ENCODE results near the gene R3HCC1L. TPM values are rescaled to one million over a fixed set of nuclear protein-coding genes. Genes with fewer than 3 reads are reported as not detected.

Gene R3HCC1L
- total RNA-seq, 1 experiment from 2014 or later, result 30.6 TPM

DNA sequence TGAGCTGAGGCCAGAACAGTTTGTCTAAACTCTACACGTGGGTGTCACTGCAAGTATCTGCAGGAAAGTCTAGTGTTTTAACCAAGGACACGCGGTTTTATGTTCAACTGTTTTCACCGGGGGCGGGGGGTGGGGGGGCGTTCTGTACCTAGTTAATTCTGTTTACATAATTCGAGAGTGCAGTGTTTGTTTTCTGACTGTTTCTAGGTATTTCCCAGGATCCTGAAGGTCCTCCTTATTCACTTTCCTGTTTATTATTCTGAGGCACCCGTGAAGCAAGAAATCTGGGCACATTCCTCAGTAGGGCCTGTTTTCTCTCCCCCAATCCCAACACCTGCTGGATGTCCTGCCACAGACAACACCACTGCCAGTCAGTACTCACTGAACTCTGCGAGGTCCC, 125.9 kb downstream of the R3HCC1L start:
- Histone ChIP-seq H3K4me1 (peaks cover 3% of the 10 kb centered on the region; the same call in 1 of the 2 replicates), H3K9me3 (replicated peaks) (no peaks in the 10 kb centered on the region), H3K27me3 (no peaks in the 10 kb centered on the region), H3K4me3 (no peak overlapping the region), H3K27ac (no peak overlapping the region), H3K36me3 (0 out of 2 replicates have a peak, but pooled peaks cover 2% of the 10 kb centered on the region)
- no peak for DNase-seq

DNA sequence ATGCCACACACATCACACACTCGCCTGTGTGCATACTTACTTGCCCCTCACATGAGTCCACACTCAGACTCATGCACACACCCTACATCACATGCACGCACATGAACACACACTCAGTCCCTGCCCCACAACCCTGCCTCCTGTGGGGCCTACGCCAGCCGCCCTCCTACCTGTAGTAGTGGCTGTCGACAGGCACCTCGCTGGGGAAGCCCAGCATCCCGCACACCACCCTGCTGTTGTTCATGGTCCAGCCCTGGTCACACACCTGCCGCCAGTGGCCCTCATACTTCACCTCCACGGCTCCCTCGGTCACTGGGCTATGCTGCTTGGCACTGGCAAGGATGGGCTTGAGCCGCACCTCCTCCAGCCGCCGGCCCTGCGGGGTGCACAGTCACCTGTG, 126.3 kb downstream of the R3HCC1L start:
- Histone ChIP-seq H3K4me3 (no peak overlapping the region), H3K4me1 (peaks cover 7% of the 10 kb centered on the region), H3K27me3 (no peaks in the 10 kb centered on the region), H3K36me3 (0 out of 2 replicates have a peak, but pooled peaks cover 2% of the 10 kb centered on the region), H3K27ac (no peak overlapping the region), H3K9me3 (replicated peaks) (no peaks in the 10 kb centered on the region)
- DNase-seq, result no peak

DNA sequence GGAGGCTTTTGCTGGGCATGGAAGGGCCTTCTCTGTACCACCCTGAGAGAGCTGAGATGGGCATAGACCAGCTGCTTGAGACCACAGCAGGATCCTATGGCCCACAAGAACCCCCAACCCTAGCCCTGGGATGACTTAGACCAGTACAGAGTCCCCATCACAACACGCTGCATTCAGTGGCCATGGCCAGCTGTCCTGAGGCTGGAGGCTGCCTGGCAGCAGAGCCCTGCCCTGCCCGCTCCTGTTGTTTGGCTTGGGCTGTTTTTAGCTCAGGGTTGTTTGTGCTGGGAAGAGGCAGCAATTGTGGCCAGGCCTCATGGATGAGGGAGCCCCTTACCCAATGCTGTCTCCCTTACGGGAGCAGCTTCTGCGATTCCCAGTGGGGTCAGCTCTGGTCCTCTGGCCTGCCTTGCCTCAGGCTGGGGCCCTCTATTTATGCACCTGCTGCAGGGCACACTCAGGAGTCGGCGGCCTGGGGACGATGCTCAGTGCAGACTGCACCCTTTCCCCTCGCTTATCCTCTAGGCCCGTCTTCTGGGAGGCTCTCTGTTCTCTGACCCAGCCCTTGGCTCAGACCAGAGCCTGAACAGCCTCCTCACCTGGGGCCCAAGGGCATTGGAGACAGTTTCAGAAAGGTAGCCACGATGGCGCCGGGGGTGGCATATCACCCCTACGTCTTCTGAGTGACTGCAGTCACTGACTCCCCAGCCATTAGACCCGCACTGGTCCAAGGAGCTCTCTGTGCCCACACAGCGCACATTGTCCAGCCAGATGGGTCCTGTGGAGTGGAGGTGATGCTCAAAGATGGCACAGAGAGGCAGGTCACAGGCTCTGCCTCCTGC, 127.2 kb downstream of the R3HCC1L start:
- Histone ChIP-seq H3K4me1 (peaks cover 16% of the 10 kb centered on the region), H3K9me3 (replicated peaks) (no peaks in the 10 kb centered on the region), H3K27ac (no peak overlapping the region), H3K27me3 (no peaks in the 10 kb centered on the region), H3K36me3 (no peaks in the 10 kb centered on the region), H3K4me3 (no peak overlapping the region)
- no peak for DNase-seq

DNA sequence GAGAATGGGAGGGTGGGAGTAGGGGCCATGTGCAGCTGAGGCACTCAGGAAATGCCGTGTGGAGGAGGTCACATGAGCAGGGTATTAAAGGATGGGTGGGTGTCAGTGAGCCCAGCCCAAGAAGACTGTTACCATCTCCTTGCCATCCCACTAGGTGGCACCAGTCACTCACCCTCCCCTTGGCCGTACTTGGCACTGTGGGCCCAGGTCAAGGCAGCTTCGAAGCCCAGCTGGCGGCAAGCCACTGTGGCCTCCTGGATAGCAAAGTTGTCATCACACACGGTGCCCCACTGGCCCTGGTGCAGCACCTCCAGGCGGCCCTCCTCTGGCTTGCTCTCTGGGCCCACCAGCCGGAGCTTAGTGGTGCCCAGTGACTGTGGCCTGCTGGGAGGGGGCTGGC, 128.1 kb downstream of the R3HCC1L start:
- Histone ChIP-seq H3K36me3 (no peaks in the 10 kb centered on the region), H3K4me3 (no peak overlapping the region), H3K9me3 (replicated peaks) (no peaks in the 10 kb centered on the region), H3K27me3 (no peaks in the 10 kb centered on the region), H3K27ac (no peak overlapping the region), H3K4me1 (peaks cover 18% of the 10 kb centered on the region)
- DNase-seq, result peak; percentile 50 to 62

DNA sequence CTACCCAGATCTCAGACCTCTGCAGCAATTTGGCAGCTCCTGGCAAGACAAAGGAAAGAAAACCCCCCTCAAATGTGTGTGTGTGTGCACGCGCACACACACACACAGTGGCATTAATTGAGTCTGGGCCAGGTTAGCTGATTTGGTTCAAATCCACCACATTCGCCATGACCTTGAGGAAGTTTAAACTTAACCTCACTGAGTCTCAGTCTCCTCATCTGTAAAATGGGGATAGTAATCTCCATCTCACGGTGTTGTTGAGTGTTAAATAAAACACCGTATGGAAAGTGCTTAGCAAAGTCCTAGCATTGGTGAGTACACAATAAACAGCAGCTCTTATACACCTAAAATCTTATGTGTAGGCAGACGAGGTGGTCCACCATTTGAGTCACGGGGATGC, 128.6 kb downstream of the R3HCC1L start:
- Histone ChIP-seq H3K27me3 (no peaks in the 10 kb centered on the region), H3K27ac (no peak overlapping the region), H3K9me3 (replicated peaks) (no peaks in the 10 kb centered on the region), H3K36me3 (no peaks in the 10 kb centered on the region), H3K4me1 (peaks cover 18% of the 10 kb centered on the region), H3K4me3 (no peak overlapping the region)
- DNase-seq, result no peak

DNA sequence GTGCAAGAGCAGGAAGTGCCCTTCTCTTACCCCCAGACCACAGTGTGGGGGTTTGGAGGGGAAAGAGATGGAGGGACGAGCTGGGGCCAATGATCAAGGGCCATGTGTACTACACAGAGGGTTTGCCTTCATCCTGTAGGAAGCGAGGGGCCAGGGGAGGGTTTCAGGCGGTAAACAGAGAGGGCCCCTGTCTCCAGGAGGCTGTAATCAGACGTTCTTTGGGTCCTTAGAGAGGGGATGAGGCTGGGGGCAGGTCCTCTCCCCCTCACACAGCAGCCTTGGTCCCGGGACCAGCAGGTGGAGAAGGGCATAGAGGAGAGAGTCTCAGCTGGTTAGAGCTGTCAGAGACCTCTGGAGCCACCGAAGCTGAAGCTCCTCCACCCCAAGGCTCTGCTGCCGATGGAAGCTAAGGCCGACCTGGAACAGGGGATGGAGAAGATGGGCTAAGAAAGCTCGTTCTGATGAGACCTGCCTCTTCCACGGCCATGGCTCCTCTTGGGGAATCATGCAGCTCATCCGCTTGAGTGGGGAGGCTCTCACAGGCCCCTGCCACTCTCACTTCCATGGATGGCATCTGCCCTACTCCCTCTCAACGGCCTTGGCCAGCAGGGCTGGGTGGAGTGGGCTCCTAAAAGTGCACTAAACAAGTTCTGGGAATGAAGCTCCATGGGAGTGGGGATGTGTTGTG, 130.1 kb downstream of the R3HCC1L start:
- H3K4me1 ChIP-seq, result peaks cover 24% of the 10 kb centered on the region
- DNase-seq, result no peak
- no peaks in the 10 kb centered on the region for H3K9me3 ChIP-seq (replicated peaks)
- no peaks in the 10 kb centered on the region for H3K36me3 ChIP-seq
- H3K4me3 ChIP-seq, result no peak overlapping the region
- H3K27ac ChIP-seq, result no peak overlapping the region
- no peaks in the 10 kb centered on the region for H3K27me3 ChIP-seq

DNA sequence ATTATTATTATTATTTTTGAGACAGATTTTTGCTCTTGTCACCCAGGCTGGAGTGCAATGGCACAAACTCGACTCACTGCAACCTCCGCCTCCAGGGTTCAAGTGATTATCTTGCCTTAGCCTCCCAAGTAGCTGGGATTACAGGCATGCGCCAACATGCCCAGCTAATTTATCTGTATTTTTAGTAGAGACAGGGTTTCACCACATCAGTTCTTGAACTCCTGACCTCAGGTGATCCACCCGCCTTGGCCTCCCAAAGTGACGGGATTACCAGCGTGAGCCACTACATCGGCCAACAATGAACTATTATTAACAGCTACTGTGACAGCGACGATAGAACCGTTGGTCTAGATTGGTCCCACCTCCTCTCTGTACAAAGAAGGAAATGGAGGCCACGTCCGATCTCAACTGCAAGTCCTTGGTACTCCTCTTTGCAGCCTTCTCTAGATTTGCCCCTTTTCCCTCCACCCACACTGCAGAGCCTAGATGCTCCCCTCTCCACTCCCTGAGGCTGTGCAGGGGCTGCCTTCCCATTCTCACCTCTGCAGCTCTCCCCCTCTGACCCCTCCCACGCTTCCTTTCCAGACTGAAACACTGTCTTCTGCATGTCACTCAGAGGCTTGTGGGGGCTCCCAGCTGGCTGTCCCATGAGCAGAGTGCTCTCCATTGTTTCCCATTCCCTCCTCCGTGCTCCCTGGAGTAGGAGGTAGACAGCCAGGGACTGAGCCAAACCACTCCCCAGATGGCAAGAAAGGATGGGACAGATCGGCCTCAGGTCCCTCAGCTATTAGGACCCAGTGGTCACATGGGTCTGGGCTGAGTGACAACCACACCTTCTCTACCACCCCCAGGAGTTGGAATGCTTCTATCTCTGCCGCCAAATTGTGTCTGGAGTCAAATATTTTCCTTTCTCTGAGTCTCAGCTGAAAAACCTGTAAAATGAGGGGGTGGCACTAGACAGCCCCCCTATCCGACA, 131.2 kb downstream of the R3HCC1L start:
- H3K4me3 ChIP-seq, result peak overlapping the region; percentile 27
- peaks cover 34% of the 10 kb centered on the region for H3K4me1 ChIP-seq
- H3K27ac ChIP-seq, result peak overlapping the region; percentile 66
- no peaks in the 10 kb centered on the region for H3K27me3 ChIP-seq
- no peaks in the 10 kb centered on the region for H3K9me3 ChIP-seq (replicated peaks)
- DNase-seq, result peak; percentile 68 to 78
- H3K36me3 ChIP-seq, result no peaks in the 10 kb centered on the region

DNA sequence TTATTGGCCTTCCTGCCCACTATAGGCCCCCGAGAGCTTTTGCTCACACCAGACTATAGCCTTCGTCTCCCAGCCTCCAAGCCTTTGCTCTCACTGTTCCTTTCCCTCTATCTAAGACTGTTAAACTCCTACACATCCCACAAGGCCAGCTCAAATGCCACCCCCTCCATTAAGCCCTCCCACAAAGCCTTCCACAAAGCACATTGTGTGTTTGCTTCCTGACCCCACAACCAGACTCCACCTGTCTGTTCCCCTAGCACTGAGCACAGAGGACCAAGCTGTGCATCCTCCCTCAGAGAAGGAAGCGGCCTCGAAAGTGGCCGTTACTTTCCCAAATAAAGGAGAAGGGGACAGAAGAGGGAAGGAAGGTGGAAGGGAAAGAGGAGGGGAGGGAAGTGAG, 132.2 kb downstream of the R3HCC1L start:
- Histone ChIP-seq H3K27me3 (no peaks in the 10 kb centered on the region), H3K27ac (peak overlapping the region; percentile 66), H3K9me3 (replicated peaks) (no peaks in the 10 kb centered on the region), H3K4me1 (peaks cover 34% of the 10 kb centered on the region), H3K4me3 (peak overlapping the region; percentile 27; the same call in 1 of the 2 replicates), H3K36me3 (no peaks in the 10 kb centered on the region)
- DNase-seq, result peak; percentile 26 to 51

DNA sequence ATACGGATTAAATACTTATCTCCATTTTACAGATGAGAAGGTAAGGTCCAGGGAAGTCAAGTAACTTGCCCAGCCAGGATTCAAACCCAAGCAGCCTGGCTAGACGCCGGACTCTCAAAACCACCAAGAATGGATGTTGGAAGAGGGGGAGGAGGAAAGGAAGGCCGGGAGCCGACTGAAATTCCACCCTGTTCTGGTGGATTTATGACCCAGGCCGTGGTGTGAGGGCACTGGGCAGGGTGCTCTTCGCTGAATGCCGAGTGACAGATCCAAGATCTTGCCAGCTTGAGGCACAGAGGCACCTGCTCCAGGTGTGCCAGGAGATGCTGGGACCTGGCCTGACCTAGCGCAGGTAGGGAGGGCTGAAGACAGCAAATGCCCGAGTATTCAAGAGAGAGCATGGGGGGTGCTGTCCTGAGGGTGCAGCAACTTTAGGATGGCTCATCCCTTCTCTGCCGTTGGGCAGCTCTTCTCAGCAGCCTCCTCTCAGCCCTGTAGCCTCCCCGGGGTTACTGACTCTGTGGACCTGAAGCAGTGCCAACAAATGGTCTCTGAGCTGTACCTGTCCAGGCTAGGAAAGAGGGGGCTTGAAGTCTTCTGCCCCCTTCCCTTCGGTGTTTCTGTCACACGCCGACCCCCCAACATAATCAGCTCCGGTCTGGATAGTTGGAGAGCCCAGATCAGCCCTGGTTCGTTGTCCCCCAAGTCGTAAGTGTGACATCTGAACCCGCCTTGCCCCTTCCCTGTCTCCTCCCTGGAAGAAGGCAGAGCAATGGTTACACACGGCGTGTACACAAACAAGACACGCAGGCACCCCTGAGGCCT, 132.8 kb downstream of the R3HCC1L start:
- no peaks in the 10 kb centered on the region for H3K36me3 ChIP-seq
- peak overlapping the region; percentile 59 for H3K27ac ChIP-seq
- H3K27me3 ChIP-seq, result no peaks in the 10 kb centered on the region
- peak overlapping the region; percentile 58 for H3K4me3 ChIP-seq
- H3K9me3 ChIP-seq (replicated peaks), result no peaks in the 10 kb centered on the region
- no peak for DNase-seq
- H3K4me1 ChIP-seq, result peaks cover 34% of the 10 kb centered on the region

DNA sequence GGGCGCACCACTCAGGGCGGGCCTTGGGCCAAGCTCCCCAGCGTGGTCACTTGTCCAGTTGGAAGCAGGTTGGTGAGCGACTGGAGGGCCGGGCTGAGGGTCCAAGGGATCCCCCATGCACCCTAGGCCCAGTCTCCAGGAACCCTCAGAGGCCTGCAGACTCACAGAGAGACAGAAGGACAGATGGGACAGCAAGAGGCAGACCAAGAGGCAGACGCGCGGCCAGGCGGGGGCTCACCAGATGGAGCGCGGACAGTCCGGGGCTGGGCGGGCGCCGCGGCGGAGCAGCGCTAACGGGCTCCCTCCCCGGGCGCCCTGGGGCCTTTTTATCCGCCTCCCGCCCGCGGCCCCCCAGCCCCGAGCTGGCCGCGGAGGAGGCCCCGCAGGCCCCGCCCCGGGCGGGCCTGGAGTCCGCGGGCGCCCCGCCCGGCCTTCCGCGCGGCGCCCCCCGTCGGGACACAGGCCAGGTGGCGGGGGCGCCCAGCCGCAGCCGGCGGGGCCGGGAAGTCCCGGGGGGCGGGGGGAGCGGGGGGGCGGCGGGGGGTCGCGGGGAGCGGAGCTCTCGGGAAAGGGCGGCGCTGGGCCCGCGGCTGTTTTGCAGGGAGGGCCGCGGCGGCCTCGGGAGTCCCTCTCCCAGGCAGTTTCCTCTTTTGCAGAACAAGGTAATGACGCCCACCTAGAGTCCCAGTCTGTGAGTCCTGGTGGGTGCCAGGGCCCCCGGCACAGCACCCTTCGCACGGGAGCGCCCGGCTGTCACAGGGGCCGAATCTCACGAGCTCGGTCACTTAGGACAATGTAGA, 133.6 kb downstream of the R3HCC1L start, which contains the start of gene LOXL4:
Gene LOXL4, minus strand, starts transcription at position 301 of the 800 bp plus-strand sequence. CDS start 5,175 bp downstream, outside the sequence.
- Histone ChIP-seq H3K27me3 (no peaks in the 10 kb centered on the region), H3K4me1 (peaks cover 34% of the 10 kb centered on the region), H3K4me3 (peak within 1 kb of the TSS; percentile 58), H3K27ac (peak within 1 kb of the TSS; percentile 65), H3K9me3 (replicated peaks) (no peaks in the 10 kb centered on the region), H3K36me3 (no peaks in the 10 kb centered on the region)
- DNase-seq, result peak; percentile 33 to 48

DNA sequence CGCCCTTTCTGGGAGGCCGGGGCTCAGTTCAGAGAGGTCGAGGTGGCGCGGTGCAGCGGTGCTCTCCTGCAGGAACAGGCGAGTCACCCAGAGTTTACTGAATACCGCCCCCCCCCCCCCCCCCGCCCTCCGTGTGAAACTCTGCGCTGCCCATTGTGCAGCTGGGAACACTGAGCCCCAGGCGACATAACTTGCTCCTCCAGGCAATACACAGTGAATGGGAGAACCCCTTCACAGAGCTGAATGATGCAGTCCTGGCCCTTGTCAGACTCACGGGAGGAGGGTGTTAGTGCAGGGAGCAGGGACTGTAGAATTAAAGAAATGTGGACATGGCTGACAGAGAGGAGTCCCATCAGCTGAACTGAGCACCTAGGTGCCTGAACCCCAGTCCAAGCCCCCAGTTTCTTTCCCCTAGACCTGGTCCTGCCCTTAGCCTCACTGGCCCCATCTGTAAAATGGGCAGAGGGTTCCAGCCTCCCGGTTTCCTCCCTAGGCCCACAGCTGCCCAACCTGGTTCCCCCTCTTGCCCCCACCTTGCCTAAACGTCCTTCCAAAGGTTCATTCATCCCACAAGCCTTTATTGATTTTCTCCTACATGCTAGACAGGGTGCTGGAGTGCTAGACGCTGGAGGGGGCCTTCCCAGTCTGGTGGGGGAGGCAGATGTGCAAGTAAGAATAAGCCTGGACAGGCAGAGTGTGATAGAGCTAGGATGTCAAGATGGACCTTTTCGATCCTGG, 134.4 kb downstream of the R3HCC1L start:
- H3K27me3 ChIP-seq, result no peaks in the 10 kb centered on the region
- H3K4me3 ChIP-seq, result peak overlapping the region; percentile 54
- DNase-seq, result peak in 1 of 2 experiments; percentile 19
- peak overlapping the region; percentile 65 for H3K27ac ChIP-seq
- no peaks in the 10 kb centered on the region for H3K9me3 ChIP-seq (replicated peaks)
- H3K4me1 ChIP-seq, result peaks cover 34% of the 10 kb centered on the region
- H3K36me3 ChIP-seq, result no peaks in the 10 kb centered on the region

DNA sequence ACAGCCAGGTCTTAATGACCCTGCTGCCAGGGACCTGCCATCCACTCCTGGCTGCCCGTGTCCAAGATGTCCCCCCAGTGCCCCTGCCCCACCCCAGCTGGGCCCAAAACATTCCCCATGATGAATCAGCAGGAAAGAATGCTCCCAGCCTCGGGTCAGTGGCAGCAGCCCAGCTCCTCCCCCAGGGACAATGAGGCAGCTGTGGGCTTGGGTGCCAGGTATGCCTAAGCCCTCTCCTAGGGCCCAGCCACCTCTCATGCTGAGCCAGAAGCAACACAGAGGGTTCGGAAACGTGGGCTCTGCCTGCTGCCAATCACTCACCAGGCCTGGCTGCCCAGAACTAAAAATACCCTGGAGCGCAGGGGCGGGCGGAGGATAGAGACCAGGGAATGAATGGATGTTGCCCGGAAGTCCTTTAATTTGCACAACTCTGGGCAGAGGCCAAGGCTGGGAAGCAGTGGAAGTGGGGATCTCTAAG, 135.0 kb downstream of the R3HCC1L start:
- Histone ChIP-seq H3K27ac (peak overlapping the region; percentile 65), H3K36me3 (no peaks in the 10 kb centered on the region), H3K4me1 (peaks cover 32% of the 10 kb centered on the region), H3K27me3 (no peaks in the 10 kb centered on the region), H3K9me3 (replicated peaks) (no peaks in the 10 kb centered on the region), H3K4me3 (peak overlapping the region; percentile 6; the same call in 1 of the 2 replicates)
- DNase-seq, result peak; percentile 81 to 88
